Activated CD8-positive, alpha-beta memory T cell treated with anti-CD3 and anti-CD28 coated beads, Interleukin-2, amount 50 U/mL, for 24 hours (primary cell): ENCODE results near the gene FAU.
A peak's percentile ranks its signal among the peaks of the same experiment; 100 is the strongest.

Source experiments
- DNase-seq: peaks from one replicate; pipeline ENCODE4 v3.0.0-alpha.2; 2020; ENCODE audit errors: extremely low read depth

The FAU gene

GRCh38 chr11:65078151-65078550 lies 43.8 kb downstream of the FAU start:
- peak; percentile 35 for DNase-seq

- DNase-seq, result no peak
Measured at GRCh38 chr11:65077451-65077850, 44.5 kb downstream of the FAU start.

DNA sequence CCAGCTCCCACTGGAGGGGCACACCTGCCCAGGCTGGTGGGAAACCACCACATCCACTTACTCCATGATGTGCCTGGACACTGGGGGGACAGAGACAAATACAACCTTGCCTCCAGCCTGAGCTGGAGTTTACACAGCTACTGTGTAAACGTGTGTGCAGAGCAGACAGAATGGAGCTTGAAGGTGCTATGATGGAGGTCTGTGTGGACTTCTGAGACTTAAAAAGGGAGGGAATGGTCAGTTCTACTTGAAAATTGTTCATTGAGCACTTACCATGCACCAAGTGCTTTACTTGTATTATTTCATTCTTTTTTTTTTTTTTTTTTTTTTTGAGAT lies 49.3 kb downstream of the FAU start:
- no peak for DNase-seq

DNA sequence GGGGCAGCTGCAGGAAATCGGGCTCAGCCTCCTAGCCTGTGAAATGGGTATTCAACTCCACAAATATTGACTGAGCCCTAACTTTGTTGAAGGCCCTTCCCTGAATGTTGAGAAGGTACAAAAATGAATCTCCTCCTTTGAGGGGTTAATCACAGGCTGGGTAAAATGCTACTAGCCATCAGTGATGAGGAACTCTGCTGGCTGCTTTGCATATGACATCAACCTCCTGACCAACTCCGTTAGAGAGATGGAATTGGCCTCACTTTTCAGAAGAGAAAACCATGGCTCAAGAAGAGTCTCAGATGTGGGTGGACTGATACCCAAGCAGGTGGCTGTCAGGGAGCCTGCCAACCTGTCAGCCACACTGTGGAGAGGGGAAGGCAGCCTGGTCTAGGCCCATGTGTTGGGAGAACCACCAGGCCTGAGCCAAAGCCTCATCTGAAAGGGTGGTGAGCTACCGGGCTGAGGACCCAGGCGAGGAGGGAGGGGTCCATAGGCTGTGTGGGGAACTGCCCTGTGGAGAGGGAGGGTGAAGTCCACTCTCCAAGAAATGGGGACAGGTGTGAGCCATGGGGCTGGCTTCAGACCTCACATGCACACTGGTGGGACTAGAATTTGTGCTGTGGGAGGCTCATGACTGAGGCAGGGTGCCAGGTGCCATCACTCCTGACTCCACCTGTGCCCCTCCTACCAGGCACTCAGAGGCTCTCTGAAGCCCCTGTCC lies 49.9 kb downstream of the FAU start:
- DNase-seq, result no peak
